GM19455 (cell line): ENCODE data around the gene DNAH17.

Experiments used
- ATAC-seq: cut with Tn5 transposase; IDR thresholded peaks from one replicate; pipeline ENCODE4 v1.9.1; 2021; ENCODE audit not compliant: unreplicated experiment

Gene DNAH17

DNA sequence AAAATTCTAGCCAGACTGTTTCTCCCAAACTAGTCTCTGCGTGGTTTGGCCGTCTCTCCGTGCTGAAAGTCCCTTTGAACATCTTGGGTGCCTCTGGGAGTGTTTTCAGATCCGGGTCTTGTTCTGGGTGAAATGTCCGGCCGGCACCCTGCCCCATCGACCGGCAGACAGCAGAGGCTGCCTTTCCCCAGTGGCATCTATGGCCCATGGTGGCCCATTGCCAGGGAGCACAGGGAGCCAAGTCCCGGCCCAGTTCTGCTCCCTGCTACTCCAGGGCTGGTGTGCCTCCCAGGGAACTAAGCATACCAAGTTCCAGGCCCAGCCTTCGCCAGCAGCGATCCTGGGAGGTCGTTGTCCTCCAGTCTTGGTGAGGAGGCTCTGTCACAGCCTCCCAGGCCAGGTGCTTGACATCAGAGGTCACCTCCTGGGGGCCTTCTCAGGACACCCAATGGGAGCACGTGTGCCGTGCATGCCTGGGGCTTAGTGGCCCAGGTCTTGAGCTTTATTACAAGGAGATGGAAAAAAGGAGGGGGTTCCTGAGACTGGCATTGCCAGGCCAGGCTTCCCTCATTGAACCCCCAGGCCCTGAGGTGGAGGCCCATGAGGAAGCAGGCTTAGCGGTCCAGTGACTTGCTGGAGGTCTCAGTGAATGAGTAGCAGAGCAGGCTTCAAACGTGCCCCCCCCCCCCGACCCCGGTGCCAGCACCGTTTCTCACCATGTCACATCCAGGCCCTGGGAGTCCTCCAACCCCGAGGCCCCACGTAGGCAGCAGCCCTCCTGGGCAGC, 144.8 kb downstream of the DNAH17 start:
- ATAC-seq = no peak

DNA sequence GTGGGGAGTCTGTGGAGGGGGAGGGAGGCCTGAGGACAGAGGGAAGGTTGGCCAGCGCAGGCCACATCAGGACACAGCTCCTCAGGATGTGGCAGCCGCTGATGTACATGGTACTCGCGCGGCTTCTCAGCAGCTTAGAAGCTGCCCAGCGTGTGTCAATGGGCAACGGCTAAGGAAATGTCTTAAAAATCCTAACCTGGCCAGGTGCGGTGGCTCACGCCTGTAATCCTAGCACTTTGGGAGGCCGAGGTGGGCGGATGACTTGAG, 145.6 kb downstream of the DNAH17 start:
- no peak for ATAC-seq

DNA sequence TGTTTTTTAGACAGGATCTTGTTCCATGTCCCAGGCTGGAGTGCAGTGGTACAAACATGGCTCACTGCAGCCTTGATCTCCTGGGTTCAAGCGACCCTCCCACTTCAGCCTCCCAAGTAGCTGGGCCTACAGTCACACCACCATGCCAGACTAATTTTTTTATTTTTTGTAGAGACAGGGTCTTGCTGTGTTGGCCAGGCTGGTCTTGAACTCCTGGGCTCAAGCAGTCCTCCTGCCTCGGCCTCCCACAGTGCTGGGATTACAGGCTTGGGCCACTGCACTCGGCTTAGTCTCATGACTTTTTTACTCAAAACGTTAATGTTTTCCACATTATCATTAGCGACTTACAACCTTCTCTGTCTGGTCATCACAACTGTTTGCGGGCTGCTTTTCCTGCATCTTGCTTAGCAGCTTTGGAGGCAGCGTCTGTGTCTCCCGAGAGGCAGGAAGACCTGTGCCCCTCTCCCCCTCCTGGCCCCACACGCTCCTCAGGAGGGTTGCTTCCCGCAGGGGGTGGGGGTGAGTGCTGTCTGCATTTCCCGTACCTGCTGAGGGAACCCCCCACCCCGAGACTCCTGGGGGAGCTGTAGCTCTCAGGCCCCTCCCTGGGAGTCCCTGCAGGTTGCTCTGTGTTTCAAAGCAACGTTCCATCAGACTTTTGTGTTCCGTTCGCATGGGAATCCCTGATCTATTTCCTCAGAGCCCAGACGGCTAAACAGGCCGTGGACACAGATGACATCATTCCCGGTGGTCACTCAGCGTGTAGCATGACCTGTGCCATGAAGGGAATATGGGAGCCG, 146.1 kb downstream of the DNAH17 start:
- no peak for ATAC-seq

DNA sequence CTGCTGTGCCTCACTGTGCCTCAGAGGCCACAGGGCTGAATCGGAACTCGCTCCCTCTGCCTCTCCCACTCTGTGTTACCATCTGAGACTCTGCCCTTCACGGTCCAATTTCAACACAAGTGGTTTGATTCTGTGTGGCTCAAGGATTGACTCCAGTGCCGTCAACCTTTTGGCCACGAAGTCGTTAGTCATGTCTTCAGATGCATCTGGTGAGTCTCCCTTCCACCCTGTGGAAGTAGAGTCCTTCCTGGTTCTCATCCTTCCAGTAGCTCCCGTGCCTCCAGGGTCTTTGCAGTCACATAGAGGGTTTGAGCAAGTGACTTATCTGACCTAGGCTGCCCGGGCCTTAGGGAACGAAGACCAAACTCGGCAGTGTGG, 147.6 kb downstream of the DNAH17 start:
- ATAC-seq = no peak

DNA sequence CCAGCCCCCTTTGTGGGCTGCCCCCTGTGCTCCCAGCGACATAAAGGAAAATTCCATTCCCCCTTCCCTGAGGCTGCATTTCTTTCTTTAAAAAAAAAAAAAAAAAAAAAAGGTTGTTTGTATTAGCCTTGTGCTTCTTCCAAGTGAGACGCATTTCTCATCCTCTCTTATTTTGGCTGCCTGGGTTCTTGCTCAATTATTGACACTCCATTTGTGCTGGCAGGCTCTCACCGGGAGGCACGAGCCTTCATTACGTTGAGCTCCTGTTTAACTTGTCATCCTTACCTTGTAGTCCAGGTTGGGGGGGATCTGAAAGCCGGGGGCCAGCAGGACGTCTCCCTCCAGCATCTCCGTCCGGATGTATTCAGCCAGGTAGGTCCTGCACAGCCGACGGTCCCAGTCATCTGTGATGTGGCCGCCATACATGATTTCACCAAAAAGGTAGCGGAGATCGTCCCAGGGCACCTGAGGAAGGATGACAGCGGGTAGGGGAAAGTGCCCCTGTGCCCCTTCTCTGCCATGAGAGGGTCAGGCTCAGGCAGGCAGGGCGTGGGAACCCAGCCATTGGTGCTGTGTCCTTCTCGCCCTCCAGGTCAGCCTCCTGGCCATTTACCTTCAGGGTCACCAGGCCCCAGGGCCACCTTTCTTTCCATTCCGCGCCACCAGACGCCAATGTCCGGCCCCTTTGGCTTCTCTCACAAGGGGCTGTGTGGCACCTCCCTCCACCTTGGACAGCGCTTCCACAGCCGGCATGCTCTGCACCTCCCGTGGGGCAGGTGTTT, 148.2 kb downstream of the DNAH17 start:
- ATAC-seq = no peak

DNA sequence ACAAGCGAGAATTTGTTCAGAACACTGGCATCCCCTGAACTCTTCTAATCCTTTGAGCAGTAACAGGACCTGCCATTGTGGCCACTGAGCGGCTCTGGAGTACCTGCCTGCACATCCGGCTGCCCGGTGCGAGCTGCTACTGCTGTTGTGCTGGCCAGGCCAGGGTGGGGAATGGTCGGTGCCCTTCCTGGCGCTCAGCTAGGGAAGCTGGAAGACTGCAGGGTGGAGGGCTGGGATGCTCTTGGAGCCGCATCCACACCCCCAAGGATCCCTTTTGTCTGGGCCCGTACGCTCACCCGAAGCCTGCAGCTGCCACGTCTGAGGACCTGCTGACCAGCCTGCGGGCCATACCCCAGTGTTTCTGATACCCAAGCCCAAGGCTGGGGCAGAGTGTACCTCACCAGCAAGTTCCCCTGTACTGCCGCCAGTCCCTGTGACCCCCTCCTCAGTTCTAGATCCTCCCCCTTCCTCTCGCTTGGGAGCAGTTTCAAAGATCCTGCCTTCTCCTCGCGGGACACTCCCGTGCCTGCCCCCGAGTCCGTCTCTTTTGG, 149.1 kb downstream of the DNAH17 start:
- no peak for ATAC-seq

DNA sequence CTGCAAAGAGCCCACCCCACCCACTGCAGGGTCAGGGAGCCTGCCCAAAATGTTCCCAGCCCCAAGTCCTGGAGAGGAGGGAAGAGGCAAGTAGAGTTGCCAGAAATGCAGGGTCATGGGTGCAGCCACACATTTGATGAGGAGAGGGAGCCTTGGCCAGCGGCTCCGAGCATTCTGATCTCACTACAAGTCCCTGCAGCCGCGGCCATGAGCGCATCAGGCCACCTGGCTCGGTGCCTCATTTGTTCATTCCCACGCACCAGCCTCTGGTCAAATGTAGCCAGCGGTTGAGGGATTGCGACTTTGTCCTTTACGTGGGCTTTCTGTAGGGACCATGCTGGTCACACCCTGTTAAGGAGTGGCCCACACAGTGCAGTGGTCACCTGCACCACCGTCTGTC, 150.1 kb downstream of the DNAH17 start:
- ATAC-seq = no peak

DNA sequence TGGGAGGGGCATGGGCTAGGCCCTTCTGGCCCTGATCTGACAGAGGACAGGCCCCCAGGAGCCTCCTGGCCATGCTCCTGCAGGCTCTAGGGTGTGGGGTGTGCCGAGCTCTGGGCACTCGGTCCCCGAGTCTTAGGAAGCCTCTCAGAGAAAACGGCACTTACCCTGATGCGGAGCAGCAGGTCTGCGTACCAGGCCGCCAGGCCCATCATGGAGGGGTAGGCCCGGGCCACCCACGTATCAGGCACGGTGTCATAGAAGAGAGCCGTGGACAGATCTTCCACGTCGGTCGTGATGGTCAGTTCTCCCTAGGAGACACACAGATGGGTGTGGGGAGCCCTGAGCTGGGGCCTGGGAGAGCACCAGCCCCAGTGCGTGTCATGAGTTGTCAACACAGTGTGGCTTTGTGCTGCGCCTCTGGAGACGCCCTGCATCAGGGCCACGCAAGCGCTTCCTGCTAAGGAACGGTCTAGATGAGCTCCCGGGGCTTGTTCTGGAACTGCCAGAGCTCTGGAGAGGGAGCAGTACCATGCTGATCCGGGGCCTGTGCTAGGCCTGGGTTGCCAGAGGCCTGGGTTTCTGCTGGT, 150.8 kb downstream of the DNAH17 start:
- ATAC-seq = no peak

DNA sequence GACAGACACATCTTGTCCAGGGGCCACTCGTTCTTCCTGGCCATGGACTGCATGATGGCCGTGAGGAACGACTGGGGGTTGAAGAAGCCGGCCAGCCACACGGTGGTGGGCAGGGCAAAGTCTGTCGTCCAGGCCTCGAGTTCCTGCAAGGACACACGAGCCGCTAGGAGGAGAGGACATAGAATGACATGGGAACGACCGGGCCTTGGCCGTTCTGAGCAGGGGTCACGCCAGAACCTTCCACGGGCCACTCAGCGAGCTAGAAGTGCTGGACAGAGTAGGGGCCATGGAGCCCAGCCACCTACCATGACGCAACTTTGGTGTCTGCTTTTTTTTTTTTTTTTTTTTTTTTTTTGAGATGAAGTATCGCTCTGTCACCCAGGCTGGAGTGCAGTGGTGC, 151.8 kb downstream of the DNAH17 start:
- no peak for ATAC-seq

DNA sequence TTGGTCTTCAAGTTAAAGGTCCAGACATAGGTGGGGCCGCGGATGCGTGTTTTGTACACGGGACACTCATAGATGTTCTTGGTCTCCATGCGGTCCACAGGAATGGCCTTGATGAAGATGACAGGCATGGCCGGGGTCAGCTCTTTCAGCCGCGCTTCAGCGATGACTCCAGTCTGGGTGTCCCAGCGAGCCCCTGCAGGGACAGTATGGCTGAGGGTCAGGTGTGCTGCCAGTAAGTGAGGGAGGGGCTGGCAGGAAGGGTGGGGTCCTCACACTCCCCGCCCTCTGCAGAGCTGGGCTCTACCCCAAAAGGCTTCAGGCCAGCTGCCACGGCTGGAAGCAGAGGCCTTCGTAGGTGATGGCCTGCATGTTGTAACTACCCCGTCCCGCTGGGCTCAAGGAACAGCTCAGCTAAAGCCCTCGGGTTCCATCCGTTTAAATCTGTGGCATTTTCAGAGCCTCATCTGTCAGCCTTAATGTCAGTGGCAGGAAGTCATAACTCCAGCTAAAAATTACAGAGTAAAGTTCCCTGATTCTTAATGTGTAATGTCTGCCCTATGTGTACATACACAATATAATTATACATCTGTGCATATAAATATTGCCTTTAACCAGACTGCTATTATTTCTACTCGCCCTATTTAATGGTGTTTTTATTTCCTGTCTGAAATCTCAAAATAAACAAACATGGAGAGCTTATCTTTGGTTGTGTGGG, 153.1 kb downstream of the DNAH17 start:
- no peak for ATAC-seq

DNA sequence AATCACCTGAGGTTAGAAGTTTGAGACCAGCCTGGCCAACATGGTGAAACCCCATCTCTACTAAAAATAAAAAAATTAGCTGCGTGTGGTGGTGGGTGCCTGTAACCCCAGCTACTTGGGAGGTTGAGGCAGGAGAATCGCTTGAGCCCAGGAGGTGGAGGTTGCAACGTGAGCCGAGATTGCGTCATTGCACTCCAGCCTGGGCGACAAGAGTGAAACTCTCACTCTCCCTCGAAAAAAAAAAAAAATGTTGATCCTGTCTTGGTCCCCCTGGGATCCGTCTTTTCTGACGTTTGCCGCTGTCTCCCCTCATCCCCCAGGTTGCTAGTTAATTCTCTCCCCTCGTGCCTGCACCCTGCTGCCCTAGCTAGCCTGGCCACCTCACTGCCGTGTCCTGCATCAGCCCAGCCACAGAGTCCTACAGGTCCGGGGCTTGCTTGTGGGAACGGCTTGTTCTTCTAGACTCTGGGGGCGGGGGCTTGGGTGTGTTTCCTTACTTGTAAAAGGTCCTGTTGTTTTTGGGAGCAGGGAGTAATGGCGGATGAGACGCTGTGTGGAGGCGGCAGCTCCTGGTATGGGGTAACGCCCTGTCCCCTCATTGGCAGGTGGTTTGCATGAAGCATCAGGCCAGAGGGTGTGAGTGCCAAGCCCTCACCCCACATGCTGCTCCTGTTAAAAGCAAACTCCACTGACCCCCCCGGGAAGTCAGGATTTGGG, 154.2 kb downstream of the DNAH17 start:
- no peak for ATAC-seq

DNA sequence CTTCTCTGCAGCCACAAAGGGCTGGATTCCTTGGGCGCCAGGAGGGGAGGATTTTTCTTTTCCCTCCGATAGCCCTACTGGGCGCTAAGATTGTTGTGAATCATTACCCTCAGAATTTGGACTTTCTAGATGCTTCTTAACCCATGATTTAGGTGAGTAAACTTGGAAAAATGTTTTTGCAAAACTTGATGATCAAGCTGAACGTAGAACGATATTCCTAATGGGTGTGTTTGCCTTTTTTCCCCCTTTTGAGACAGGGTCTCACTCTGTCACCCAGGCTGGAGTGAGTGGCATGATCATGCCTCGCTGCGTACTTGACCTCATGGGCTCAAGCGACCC, 155.0 kb downstream of the DNAH17 start:
- ATAC-seq = no peak

DNA sequence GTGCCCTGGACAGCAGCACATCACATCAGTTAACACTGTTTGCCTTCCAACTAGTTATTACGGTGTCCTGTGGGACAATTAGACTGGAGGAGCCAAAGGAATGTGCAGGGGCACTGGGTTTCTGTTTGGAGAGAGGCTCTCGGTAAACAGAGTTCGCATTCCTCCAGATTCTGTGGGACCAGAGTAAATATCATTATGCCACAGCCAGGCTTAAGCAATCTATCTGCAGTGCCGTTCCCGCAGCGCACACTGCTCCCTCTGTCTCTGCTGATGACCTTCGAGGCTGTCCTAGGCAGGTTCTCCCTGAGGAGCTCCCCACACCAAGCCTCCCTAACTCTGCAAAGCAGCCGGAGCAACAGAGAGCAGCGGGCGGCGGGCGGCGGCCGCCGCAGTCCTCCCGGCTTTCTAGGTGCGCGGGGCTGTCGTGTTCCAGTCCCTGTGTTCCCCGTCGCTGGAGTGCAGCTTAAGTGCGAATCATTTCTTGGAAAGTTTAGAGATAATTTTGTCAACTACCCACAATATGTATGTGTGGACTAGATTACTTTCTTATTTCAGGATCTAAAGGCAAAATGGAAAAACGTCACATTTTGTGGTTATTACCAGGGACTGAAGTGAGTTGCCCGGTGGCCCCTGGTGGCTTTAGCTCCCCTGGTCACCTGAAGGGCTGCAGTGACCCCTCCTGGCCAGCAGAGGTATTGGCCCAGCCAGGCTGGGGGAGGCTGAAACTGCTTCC, 155.5 kb downstream of the DNAH17 start:
- ATAC-seq = no peak

DNA sequence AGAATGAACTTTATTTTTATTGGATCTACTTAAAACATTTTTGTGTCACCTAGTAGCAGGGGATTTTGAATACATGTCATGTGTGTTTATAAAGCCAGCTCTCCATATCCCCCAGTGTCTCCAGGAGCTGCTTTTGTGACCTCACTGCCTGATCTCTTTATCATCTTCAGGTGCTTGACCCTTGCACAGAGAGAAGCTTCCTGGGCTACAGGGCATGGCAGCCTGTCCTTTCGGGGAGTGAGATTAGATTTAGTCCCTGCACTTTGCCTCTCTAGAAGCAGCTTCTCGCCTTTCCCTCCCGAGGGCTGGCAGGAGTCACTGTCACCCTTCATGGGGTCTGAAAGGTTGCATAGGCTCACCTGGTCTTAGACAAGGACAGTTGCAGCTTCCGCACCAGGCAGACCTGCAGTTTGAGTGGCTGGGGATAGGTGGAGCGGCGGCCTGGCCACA, 156.1 kb downstream of the DNAH17 start:
- ATAC-seq = no peak

DNA sequence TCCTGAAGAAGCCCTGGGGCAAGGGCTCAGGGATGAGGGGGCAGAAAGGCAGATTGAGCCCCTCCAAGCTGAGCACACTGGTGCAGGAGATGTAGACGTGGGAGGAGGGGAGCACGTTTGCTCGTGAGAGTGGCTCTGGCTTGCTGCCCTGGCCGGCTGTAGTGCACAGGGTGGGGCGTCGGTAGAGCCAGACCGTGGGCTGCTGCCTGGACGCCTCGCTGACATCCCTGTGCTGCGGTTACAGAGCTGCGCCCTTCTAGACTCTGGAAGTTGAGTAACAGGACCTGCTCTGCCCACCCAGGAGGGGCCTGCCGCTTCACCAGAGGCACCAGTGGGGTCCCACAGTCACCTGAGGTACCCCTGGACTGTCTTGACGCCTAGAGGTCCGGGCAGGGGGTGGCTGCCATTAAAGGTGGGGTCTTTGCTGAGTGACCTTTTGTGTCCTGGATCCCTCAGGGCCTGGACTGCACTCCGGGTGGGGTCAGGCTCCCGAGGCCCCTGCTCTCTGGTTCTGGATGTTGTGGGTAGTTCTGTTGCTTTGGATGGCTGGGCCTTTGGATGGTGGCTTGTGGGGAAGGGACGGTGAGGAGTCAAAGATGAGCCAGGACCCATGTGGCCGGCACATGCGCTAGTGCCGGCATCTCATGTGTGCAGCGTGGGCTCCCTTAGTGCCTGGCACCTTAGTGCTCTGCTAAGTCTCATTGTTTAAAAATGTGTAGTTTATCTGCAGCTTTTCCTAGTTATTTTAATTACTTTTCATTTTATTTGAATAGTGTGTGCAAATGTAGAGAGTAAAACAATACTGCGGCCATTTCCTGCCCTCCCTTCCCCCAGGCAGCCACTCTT, 157.0 kb downstream of the DNAH17 start:
- ATAC-seq = no peak

DNA sequence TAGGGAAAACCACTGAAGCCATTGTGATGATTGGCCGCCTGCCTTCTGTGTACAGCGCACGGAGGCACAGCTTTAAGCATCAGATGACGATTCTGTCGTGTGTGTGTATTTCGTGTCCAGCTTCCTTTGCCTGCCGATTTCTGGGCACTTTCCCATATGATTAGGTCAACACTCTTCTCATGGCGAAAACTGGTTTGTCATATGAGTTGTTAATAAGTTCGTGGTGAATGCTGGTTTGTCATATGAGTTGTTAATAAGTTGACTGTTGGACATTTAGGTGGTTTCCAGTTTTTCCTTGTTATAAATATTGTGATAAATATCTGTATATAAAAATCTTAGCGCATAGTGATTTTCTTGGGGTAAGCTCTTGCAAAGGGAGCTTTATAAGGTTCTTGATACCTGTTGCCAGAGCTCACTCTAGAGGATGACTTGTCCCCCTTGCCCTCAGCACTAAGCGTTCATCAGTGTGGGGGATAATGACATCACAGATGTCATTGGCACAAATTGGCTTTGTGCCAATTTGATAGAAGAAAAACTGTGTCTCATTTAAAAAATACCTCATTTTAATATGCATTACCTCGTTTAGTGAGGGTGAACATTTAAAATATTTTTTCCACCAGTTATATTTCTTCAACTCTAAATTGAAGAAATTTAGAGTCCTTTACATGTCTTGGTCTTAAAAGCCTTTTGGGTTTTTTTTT, 158.7 kb downstream of the DNAH17 start:
- no peak for ATAC-seq

DNA sequence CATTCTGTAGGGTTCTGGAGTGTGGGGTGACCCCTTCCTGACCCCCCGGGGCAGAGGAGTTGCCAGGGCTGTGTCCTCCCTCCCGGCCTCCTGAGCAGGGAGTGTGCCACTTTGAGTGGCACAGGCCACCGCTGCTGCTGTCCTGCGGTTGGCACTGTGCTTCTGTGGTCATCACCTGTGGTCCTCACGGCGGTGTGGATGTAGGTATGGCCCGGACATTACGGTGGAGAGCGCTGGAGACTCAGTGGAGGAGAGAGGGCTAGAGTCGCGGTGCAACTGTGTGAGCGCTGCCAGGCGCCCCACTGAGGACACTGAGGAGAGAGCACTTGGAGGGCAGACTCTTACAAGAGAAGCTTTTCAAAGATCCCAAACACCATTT, 159.7 kb downstream of the DNAH17 start:
- ATAC-seq = no peak
